Liver (tissue), 9 donors: ENCODE data around the gene BIN2. TPM values are rescaled to one million over a fixed set of nuclear protein-coding genes. Genes with fewer than 3 reads are reported as not detected.

Experiments
- DNase-seq: peaks from one replicate; pipeline ENCODE4 v3.0.0-alpha.2; 2017; ENCODE audit warnings: low spot score
- H3K27ac ChIP-seq, 2 donors: one replicate each; pipeline ENCODE4 v1.7.0; 2013; ENCODE audit warnings: inconsistent platforms in 2 of 2, low read length in 2 of 2, control low read depth in 1 of 2, low read depth in 1 of 2, mild to moderate bottlenecking in 1 of 2
- H3K27me3 ChIP-seq, 4 donors: one replicate each; pipeline versions ENCODE4 v1.6.1 to v1.7.0; 2013; ENCODE audit warnings: low read length in 3 of 4, inconsistent platforms in 1 of 4, mild to moderate bottlenecking in 1 of 4, moderate library complexity in 1 of 4; ENCODE audit not compliant: control insufficient read depth in 4 of 4, insufficient read depth in 4 of 4
- H3K36me3 ChIP-seq, 4 donors: one replicate each; pipeline versions ENCODE4 v1.6.1 to v1.7.0; 2013; ENCODE audit warnings: low read length in 3 of 4, mild to moderate bottlenecking in 3 of 4, low read depth in 1 of 4, moderate library complexity in 1 of 4; ENCODE audit not compliant: control insufficient read depth in 4 of 4, insufficient read depth in 3 of 4
- H3K4me1 ChIP-seq, 4 donors: one replicate each; pipeline versions ENCODE4 v1.6.1 to v1.7.0; 2013; ENCODE audit warnings: low read length in 3 of 4, mild to moderate bottlenecking in 3 of 4, moderate library complexity in 1 of 4; ENCODE audit not compliant: control insufficient read depth in 4 of 4, insufficient read depth in 4 of 4
- H3K4me3 ChIP-seq, 3 donors: one replicate each; pipeline versions ENCODE4 v1.6.1 to v1.7.0; 2013; ENCODE audit warnings: low read length in 3 of 3, control low read depth in 1 of 3, low read depth in 1 of 3, mild to moderate bottlenecking in 1 of 3
- H3K9ac ChIP-seq, 2 donors: one replicate each; pipeline ENCODE4 v1.7.0; 2013; ENCODE audit warnings: low read length in 2 of 2, mild to moderate bottlenecking in 2 of 2, moderate library complexity in 2 of 2, control low read depth in 1 of 2, low read depth in 1 of 2
- H3K9me3 ChIP-seq, 4 donors: one replicate each; pipeline versions ENCODE4 v1.6.1 to v1.7.0; 2013; ENCODE audit warnings: low read length in 3 of 4; ENCODE audit not compliant: control insufficient read depth in 4 of 4
- FOXA1 ChIP-seq: IDR thresholded peaks from 2 replicates; pipeline ENCODE4 v1.6.1; 2016; ENCODE audit warnings: antibody characterized with exemption
- FOXA2 ChIP-seq: IDR thresholded peaks from 2 replicates; pipeline ENCODE4 v1.6.1; 2016; ENCODE audit warnings: antibody characterized with exemption
- GABPA ChIP-seq, 2 donors: IDR thresholded peaks in 1 of 2; conservative IDR thresholded peaks in 1 of 2; 2 replicates each; pipeline ENCODE4 v1.6.1; 2016; ENCODE audit warnings: antibody characterized with exemption in 2 of 2, mild to moderate bottlenecking in 1 of 2, moderate library complexity in 1 of 2
- HNF4G ChIP-seq: IDR thresholded peaks from 2 replicates; pipeline ENCODE4 v1.6.1; 2016; ENCODE audit warnings: antibody characterized with exemption
- JUND ChIP-seq, 2 donors: IDR thresholded peaks; 2 replicates each; pipeline ENCODE4 v1.6.1; 2016; ENCODE audit warnings: antibody characterized with exemption in 2 of 2
- NR2F2 ChIP-seq: IDR thresholded peaks from 2 replicates; pipeline ENCODE4 v1.6.1; 2016; ENCODE audit warnings: antibody characterized with exemption
- RXRA ChIP-seq, 2 donors: IDR thresholded peaks; 2 replicates each; pipeline ENCODE4 v1.6.1; 2017 to 2018; ENCODE audit warnings: antibody characterized with exemption in 2 of 2, mild to moderate bottlenecking in 1 of 2
- SP1 ChIP-seq: IDR thresholded peaks from 2 replicates; pipeline ENCODE4 v1.6.1; 2018; ENCODE audit warnings: antibody characterized with exemption, mild to moderate bottlenecking
- TAF1 ChIP-seq: conservative IDR thresholded peaks from 2 replicates; pipeline ENCODE4 v1.6.1; 2016; ENCODE audit warnings: antibody characterized with exemption, mild to moderate bottlenecking
- YY1 ChIP-seq: IDR thresholded peaks from 2 replicates; pipeline ENCODE4 v1.6.1; 2016; ENCODE audit warnings: antibody characterized with exemption, mild to moderate bottlenecking
- WGBS: extraction: QIAGEN DNeasy Blood & Tissue Kit; methylation state at CpG from one replicate; pipeline ENCODE4 v1.1.7; 2013; 5-methylcytosine and 5-hydroxymethylcytosine counted together
- polyA plus RNA-seq, 2 donors: library from polyadenylated mRNA; stranded (reverse) in 1 of 2; unstranded in 1 of 2; fragments of 200-250 nt in 1 of 2; fragments of >200 nt in 1 of 2; fragmentation: Nextera tagmentation in 1 of 2; extraction: Ambion mirVana in 1 of 2; gene quantifications; one replicate each; pipeline versions ENCODE4 v1.2.1 to v1.2.3, GENCODE V29; 2013 to 2015
- total RNA-seq, 2 donors: library from RNA; depleted of rRNA; stranded (reverse); fragments of >200 nt; gene quantifications; one replicate each; pipeline ENCODE4 v1.2.3, GENCODE V29; 2014
- TF ChIP-seq, protein P1 (sequence below): IDR thresholded peaks from 2 replicates; pipeline ENCODE4 v1.6.1; 2016; ENCODE audit warnings: antibody characterized with exemption
- TF ChIP-seq, protein P2 (sequence below): IDR thresholded peaks from 2 replicates; pipeline ENCODE4 v1.6.1; 2016; ENCODE audit warnings: antibody characterized with exemption
- TF ChIP-seq, protein P3 (sequence below): IDR thresholded peaks from 2 replicates; pipeline ENCODE4 v1.6.1; 2016; ENCODE audit warnings: antibody characterized with exemption
- TF ChIP-seq, protein P4 (sequence below): fragments of 150-350 bp; IDR thresholded peaks from 2 replicates; pipeline ENCODE4 v1.5.1; 2017; ENCODE audit warnings: improper control_type of control experiment, low read depth, low read length; ENCODE audit not compliant: missing input control
- TF ChIP-seq, protein P5 (sequence below): IDR thresholded peaks from 2 replicates; pipeline ENCODE4 v1.6.1; 2016; ENCODE audit warnings: antibody characterized with exemption, mild to moderate bottlenecking
- donor health status: healthy.
- donor health status: healthy.
- donor health status: healthy.
- donor health status: healthy.
- donor health status: healthy.

Gene BIN2
- total and polyA plus RNA-seq, 4 donors: 1.9 to 10.2 (median 4.4) TPM

DNA sequence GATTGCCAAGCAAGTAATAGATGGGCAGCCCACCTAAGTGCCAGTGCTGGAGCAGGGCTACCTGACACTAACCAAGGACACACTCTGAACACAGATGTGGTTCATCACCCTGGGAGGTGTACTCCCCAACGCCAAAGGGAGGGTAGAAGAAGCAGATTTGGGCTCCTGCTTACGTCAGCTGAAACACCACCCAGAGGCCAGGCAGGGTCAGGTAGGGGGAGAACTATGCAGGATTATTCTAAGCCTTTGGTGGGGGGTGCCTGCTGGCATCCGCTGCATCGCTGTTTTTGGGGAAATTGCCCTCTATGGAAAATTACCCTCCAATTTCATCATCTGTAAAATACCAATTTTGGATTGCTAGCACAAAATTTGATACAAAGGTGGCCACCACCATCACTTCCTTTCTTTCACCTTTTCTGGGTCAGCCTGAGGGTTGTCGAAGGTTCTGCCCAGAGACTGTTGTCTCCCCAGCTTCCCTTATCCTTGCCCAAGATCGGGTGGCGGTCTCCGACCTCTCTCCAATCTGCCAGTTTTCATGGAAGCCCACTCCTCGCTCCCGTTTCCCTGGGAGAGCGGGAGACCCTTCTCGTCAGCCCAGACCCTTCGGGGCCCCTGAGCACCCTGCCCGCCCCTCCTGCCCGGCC, 535 bp downstream of the BIN2 start:
- Histone ChIP-seq H3K27ac (peak overlapping the region; percentile 72 to 80), H3K36me3 (no peaks in the 10 kb centered on the region), H3K9ac (peak overlapping the region in 1 of 2 donors; percentile 56), H3K4me1 (peaks cover 0 to 5% (median 2%) of the 10 kb centered on the region in 4 donors), H3K9me3 (no peaks in the 10 kb centered on the region), H3K4me3 (peak overlapping the region in 2 of 3 donors; percentile 14 to 45), H3K27me3 (no peaks in the 10 kb centered on the region)
- no peak for DNase-seq
- WGBS: 81% methylated on average over 15 of the region's 15 CpGs
- no peak for TF ChIP-seq HNF4G
- TF ChIP-seq, protein P1, sequence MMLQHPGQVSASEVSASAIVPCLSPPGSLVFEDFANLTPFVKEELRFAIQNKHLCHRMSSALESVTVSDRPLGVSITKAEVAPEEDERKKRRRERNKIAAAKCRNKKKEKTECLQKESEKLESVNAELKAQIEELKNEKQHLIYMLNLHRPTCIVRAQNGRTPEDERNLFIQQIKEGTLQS: no peak
- TF ChIP-seq, protein P2, sequence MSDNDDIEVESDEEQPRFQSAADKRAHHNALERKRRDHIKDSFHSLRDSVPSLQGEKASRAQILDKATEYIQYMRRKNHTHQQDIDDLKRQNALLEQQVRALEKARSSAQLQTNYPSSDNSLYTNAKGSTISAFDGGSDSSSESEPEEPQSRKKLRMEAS: no peak
- TF ChIP-seq FOXA1: no peak
- TF ChIP-seq, protein P3, sequence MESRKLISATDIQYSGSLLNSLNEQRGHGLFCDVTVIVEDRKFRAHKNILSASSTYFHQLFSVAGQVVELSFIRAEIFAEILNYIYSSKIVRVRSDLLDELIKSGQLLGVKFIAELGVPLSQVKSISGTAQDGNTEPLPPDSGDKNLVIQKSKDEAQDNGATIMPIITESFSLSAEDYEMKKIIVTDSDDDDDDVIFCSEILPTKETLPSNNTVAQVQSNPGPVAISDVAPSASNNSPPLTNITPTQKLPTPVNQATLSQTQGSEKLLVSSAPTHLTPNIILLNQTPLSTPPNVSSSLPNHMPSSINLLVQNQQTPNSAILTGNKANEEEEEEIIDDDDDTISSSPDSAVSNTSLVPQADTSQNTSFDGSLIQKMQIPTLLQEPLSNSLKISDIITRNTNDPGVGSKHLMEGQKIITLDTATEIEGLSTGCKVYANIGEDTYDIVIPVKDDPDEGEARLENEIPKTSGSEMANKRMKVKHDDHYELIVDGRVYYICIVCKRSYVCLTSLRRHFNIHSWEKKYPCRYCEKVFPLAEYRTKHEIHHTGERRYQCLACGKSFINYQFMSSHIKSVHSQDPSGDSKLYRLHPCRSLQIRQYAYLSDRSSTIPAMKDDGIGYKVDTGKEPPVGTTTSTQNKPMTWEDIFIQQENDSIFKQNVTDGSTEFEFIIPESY: no peak
- TF ChIP-seq, protein P4, sequence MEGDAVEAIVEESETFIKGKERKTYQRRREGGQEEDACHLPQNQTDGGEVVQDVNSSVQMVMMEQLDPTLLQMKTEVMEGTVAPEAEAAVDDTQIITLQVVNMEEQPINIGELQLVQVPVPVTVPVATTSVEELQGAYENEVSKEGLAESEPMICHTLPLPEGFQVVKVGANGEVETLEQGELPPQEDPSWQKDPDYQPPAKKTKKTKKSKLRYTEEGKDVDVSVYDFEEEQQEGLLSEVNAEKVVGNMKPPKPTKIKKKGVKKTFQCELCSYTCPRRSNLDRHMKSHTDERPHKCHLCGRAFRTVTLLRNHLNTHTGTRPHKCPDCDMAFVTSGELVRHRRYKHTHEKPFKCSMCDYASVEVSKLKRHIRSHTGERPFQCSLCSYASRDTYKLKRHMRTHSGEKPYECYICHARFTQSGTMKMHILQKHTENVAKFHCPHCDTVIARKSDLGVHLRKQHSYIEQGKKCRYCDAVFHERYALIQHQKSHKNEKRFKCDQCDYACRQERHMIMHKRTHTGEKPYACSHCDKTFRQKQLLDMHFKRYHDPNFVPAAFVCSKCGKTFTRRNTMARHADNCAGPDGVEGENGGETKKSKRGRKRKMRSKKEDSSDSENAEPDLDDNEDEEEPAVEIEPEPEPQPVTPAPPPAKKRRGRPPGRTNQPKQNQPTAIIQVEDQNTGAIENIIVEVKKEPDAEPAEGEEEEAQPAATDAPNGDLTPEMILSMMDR: no peak

DNA sequence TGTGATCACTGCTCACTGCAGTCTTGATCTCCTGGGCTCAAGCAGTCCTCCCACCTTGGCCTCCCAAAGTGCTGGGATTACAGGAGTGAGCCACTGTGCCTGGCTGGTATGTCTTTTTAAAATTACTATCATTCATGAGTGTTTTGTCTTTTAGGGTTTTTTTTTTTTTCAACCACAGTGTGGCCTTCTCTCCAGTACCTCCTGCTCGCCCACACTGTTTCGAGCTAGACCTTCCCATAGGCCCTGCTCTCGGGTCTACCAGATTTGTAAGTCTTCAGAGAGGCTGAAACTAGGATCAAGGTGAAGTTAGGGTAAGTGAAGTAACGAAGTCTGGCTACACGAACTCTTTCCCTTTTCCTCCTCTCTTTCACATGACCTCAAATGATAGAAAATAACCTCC, 1.5 kb downstream of the BIN2 start:
- H3K27ac ChIP-seq: no peak overlapping the region
- H3K9ac ChIP-seq: peak overlapping the region in 1 of 2 donors; percentile 57
- DNase-seq: no peak
- H3K4me3 ChIP-seq: no peak overlapping the region
- H3K27me3 ChIP-seq: no peaks in the 10 kb centered on the region
- TF ChIP-seq HNF4G: no peak
- no peak for TF ChIP-seq RXRA (IDR thresholded peaks at IDR 0.05)
- no peak for TF ChIP-seq FOXA1
- TF ChIP-seq, protein P3: no peak
- TF ChIP-seq, protein P4: no peak
- TF ChIP-seq NR2F2: no peak
- no peak for TF ChIP-seq GABPA (IDR thresholded peaks at IDR 0.05 in 1 of 2, conservative IDR thresholded peaks at IDR 0.05 in 1 of 2)
- no peak for TF ChIP-seq JUND (IDR thresholded peaks at IDR 0.05)
- no peak for TF ChIP-seq FOXA2
- TF ChIP-seq SP1: no peak
- TF ChIP-seq TAF1: no peak
- TF ChIP-seq YY1: no peak
- TF ChIP-seq, protein P5, sequence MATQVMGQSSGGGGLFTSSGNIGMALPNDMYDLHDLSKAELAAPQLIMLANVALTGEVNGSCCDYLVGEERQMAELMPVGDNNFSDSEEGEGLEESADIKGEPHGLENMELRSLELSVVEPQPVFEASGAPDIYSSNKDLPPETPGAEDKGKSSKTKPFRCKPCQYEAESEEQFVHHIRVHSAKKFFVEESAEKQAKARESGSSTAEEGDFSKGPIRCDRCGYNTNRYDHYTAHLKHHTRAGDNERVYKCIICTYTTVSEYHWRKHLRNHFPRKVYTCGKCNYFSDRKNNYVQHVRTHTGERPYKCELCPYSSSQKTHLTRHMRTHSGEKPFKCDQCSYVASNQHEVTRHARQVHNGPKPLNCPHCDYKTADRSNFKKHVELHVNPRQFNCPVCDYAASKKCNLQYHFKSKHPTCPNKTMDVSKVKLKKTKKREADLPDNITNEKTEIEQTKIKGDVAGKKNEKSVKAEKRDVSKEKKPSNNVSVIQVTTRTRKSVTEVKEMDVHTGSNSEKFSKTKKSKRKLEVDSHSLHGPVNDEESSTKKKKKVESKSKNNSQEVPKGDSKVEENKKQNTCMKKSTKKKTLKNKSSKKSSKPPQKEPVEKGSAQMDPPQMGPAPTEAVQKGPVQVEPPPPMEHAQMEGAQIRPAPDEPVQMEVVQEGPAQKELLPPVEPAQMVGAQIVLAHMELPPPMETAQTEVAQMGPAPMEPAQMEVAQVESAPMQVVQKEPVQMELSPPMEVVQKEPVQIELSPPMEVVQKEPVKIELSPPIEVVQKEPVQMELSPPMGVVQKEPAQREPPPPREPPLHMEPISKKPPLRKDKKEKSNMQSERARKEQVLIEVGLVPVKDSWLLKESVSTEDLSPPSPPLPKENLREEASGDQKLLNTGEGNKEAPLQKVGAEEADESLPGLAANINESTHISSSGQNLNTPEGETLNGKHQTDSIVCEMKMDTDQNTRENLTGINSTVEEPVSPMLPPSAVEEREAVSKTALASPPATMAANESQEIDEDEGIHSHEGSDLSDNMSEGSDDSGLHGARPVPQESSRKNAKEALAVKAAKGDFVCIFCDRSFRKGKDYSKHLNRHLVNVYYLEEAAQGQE: no peak
- 88% methylated on average over 5 of the region's 5 CpGs for WGBS
- H3K9me3 ChIP-seq: no peaks in the 10 kb centered on the region
- H3K4me1 ChIP-seq: peaks cover 0 to 5% (median 2%) of the 10 kb centered on the region in 4 donors
- H3K36me3 ChIP-seq: no peaks in the 10 kb centered on the region
